Thyroid gland (tissue), 4 donors: ENCODE results near the gene PTPRU. TPM values are rescaled to one million over a fixed set of nuclear protein-coding genes. Genes with fewer than 3 reads are reported as not detected.

ENCODE experiments used
- DNase-seq, 2 donors: peaks; one replicate each; pipeline ENCODE4 v3.0.0-alpha.2; 2019
- H3K27ac ChIP-seq, 3 donors: fragments of 200-600 bp; sonication (generic); 1 replicate in 2 of 3; 2 replicates in 1 of 3; pipeline ENCODE4 v1.5.1; 2016 to 2019; ENCODE audit warnings: mild to moderate bottlenecking in 1 of 3, moderate library complexity in 1 of 3
- H3K27me3 ChIP-seq: fragments of 200-600 bp; sonication (generic); one replicate; pipeline ENCODE4 v1.5.1; 2019
- H3K36me3 ChIP-seq, 2 donors: fragments of 200-600 bp; sonication (generic); one replicate each; pipeline ENCODE4 v1.5.1; 2016 to 2019
- H3K4me1 ChIP-seq, 2 donors: fragments of 200-600 bp; sonication (generic); one replicate each; pipeline ENCODE4 v1.5.1; 2017 to 2019
- H3K4me3 ChIP-seq, 3 donors: fragments of 200-600 bp; sonication (generic); replicated peaks in 1 of 3; 1 replicate in 2 of 3; 2 replicates in 1 of 3; pipeline ENCODE4 v1.5.1; 2016; ENCODE audit warnings: mild to moderate bottlenecking in 1 of 3
- H3K9me3 ChIP-seq: fragments of 200-600 bp; sonication (generic); one replicate; pipeline ENCODE4 v1.5.1; 2017
- CTCF ChIP-seq, 6 experiments: fragments of 200-600 bp in 3 of 6; fragments of 450-650 bp in 3 of 6; sonication (generic) in 3 of 6; IDR thresholded peaks; one replicate each; pipeline ENCODE4 v1.5.1; 2016 to 2019; ENCODE audit warnings: antibody characterized with exemption in 6 of 6, mild to moderate bottlenecking in 2 of 6, inconsistent platforms in 1 of 6, moderate library complexity in 1 of 6
- POLR2A ChIP-seq, 2 donors: fragments of 450-650 bp; IDR thresholded peaks; one replicate each; pipeline ENCODE4 v1.6.1; 2017; ENCODE audit warnings: antibody characterized with exemption in 2 of 2, mild to moderate bottlenecking in 2 of 2, moderate library complexity in 1 of 2
- WGBS, 2 donors: methylation state at CpG; one replicate each; pipeline ENCODE4 v1.1.5; 2017; 5-methylcytosine and 5-hydroxymethylcytosine counted together
- intact Hi-C: fragments of 100-400 bp; cut with DNase I; formaldehyde crosslinking; loops from one replicate; pipeline ENCODE4 v1.15.1; 2023
- total RNA-seq, 4 donors: library from RNA; depleted of rRNA; stranded (reverse); fragments of >200 nt; gene quantifications; one replicate each; pipeline ENCODE4 v1.2.3, GENCODE V29; 2016

PTPRU gene
- total RNA-seq, 4 donors from 2014 or later, result 12.4 to 30.0 (median 17.9) TPM

GRCh38 chr1:29238620-29239002 is 2.3 kb downstream of the PTPRU start:
- peaks cover 11 to 16% of the 10 kb centered on the region in 2 donors for H3K4me1 ChIP-seq
- H3K9me3 ChIP-seq, result no peaks in the 10 kb centered on the region
- H3K27ac ChIP-seq, result peak overlapping the region in 1 of 3 donors; percentile 53
- WGBS, 2 donors, result 31 to 44% methylated on average over 11 of the region's 11 CpGs
- no peaks in the 10 kb centered on the region for H3K27me3 ChIP-seq
- intact Hi-C loops, result loop anchor here (5.0 to 10.0 kb wide), 3 partner anchors 866 to 1466 kb away; no protein-coding TSS in a partner anchor
- DNase-seq, result peak in 1 of 2 donors; percentile 5
- no peaks in the 10 kb centered on the region for H3K36me3 ChIP-seq
- TF ChIP-seq CTCF (IDR thresholded peaks at IDR 0.05) (no peak), POLR2A (IDR thresholded peaks at IDR 0.05) (no peak)
- no peak overlapping the region for H3K4me3 ChIP-seq

- intact Hi-C loops, result loop anchor here (5.0 to 10.0 kb wide), 3 partner anchors 866 to 1466 kb away; no protein-coding TSS in a partner anchor
- TF ChIP-seq CTCF (IDR thresholded peaks at IDR 0.05), result no peak
- no peak for TF ChIP-seq POLR2A (IDR thresholded peaks at IDR 0.05)
- no peaks in the 10 kb centered on the region for H3K9me3 ChIP-seq
- H3K27me3 ChIP-seq, result no peaks in the 10 kb centered on the region
- peaks cover 11 to 16% of the 10 kb centered on the region in 2 donors for H3K4me1 ChIP-seq
- H3K4me3 ChIP-seq, result no peak overlapping the region
- 46 to 56% methylated on average over 7 of the region's 7 CpGs for WGBS, 2 donors
- H3K27ac ChIP-seq, result no peak overlapping the region
- peak; percentile 13 to 17 for DNase-seq
- no peaks in the 10 kb centered on the region for H3K36me3 ChIP-seq
Measured at GRCh38 chr1:29239142-29239541, 2.8 kb downstream of the PTPRU start.

- Histone ChIP-seq H3K4me1 (peaks cover 11 to 16% of the 10 kb centered on the region in 2 donors), H3K9me3 (no peaks in the 10 kb centered on the region), H3K4me3 (no peak overlapping the region), H3K27ac (no peak overlapping the region), H3K27me3 (no peaks in the 10 kb centered on the region), H3K36me3 (no peaks in the 10 kb centered on the region)
- WGBS, 2 donors, result 7 to 13% methylated on average over 1 to 3 of the region's 4 CpGs
- TF ChIP-seq POLR2A (IDR thresholded peaks at IDR 0.05) (no peak), CTCF (IDR thresholded peaks at IDR 0.05) (no peak)
- intact Hi-C loops, result no loop called here
- DNase-seq, result no peak
Measured at GRCh38 chr1:29240400-29240837, 4.1 kb downstream of the PTPRU start.

- 73 to 100% methylated on average over 1 to 2 of the region's 2 CpGs for WGBS, 2 donors
- H3K4me3 ChIP-seq, result no peak overlapping the region
- intact Hi-C loops, result no loop called here
- TF ChIP-seq POLR2A (IDR thresholded peaks at IDR 0.05), result no peak
- TF ChIP-seq CTCF (IDR thresholded peaks at IDR 0.05), result no peak
- no peak for DNase-seq
- peaks cover 11 to 15% of the 10 kb centered on the region in 2 donors for H3K4me1 ChIP-seq
- no peak overlapping the region for H3K27ac ChIP-seq
- no peaks in the 10 kb centered on the region for H3K27me3 ChIP-seq
- H3K9me3 ChIP-seq, result no peaks in the 10 kb centered on the region
- H3K36me3 ChIP-seq, result no peaks in the 10 kb centered on the region
Measured at GRCh38 chr1:29240986-29241385, 4.7 kb downstream of the PTPRU start.

- WGBS, 2 donors, result 76% methylated on average over 16 of the region's 16 CpGs
- Histone ChIP-seq H3K36me3 (no peaks in the 10 kb centered on the region), H3K4me1 (peaks cover 3 to 12% of the 10 kb centered on the region in 2 donors), H3K4me3 (no peak overlapping the region), H3K27ac (no peak overlapping the region), H3K9me3 (no peaks in the 10 kb centered on the region), H3K27me3 (no peaks in the 10 kb centered on the region)
- intact Hi-C loops, result no loop called here
- no peak for DNase-seq
- TF ChIP-seq CTCF (IDR thresholded peaks at IDR 0.05), result no peak
- no peak for TF ChIP-seq POLR2A (IDR thresholded peaks at IDR 0.05)
Measured at GRCh38 chr1:29243023-29243870, 6.9 kb downstream of the PTPRU start.
